HG03060 (cell line): Measurements from ENCODE around the gene KLHL41.
"Not testable (repeated sequence)": the region's sequence is repeated elsewhere in the genome, so short reads cannot be mapped to it uniquely, and the experiment has no call there.

Experiments used
- ATAC-seq: cut with Tn5 transposase; IDR thresholded peaks from one replicate; pipeline ENCODE4 v1.9.1; 2021; ENCODE audit warnings: low read depth, moderate number of reproducible peaks; ENCODE audit not compliant: unreplicated experiment

The KLHL41 gene

GRCh38 chr2:169570752-169571151 is 61.2 kb downstream of the KLHL41 start:
- not testable (repeated sequence) for ATAC-seq

GRCh38 chr2:169571571-169571970 is 62.1 kb downstream of the KLHL41 start:
- ATAC-seq, result no peak

GRCh38 chr2:169572189-169572588 is 62.7 kb downstream of the KLHL41 start:
- no peak for ATAC-seq

- no peak for ATAC-seq
Measured at GRCh38 chr2:169572821-169573159, 63.3 kb downstream of the KLHL41 start.

- ATAC-seq, result peak; percentile 98
Measured at GRCh38 chr2:169573160-169573973, 63.9 kb downstream of the KLHL41 start, which contains the start of gene FASTKD1. TSS of gene FASTKD1 (minus strand) at chr2:169573865. CDS start at chr2:169572029, 1,836 bp downstream.

- ATAC-seq, result no peak
Measured at GRCh38 chr2:169573974-169574299, 64.4 kb downstream of the KLHL41 start.

- not testable (repeated sequence) for ATAC-seq
Measured at GRCh38 chr2:169574539-169574938, 65.0 kb downstream of the KLHL41 start.

- ATAC-seq, result not testable (repeated sequence)
Measured at GRCh38 chr2:169575264-169575663, 65.8 kb downstream of the KLHL41 start.
